GM12878 (cell line): ENCODE data around the gene HLA-DRA. TPM values are rescaled to one million over a fixed set of nuclear protein-coding genes. Genes with fewer than 3 reads are reported as not detected.

ENCODE experiments used
- ATAC-seq: fragments of 200-7000 bp; cut with Tn5 transposase; 3 replicates; pipeline ENCODE4 v1.9.1; 2020; ENCODE audit warnings: mild to moderate bottlenecking, moderate library complexity
- BruUV-seq: library from RNA; stranded (reverse); fragments of 400-500 nt; replicated peaks from 2 replicates; lab custom pipeline; 2021; lab: Mats Ljungman, UMichigan
- CTCF ChIA-PET: fragments of 300-600 bp; sonication (Branson Sonifier 250); formaldehyde crosslinking; extraction: SDS; loops from one replicate; lab custom pipeline; 2021; ENCODE audit warnings: inconsistent platforms; lab: Yijun Ruan, JAX
- POLR2A ChIA-PET: fragments of 350-600 bp; formaldehyde crosslinking; extraction: SDS; loops from one replicate; lab custom pipeline; 2021; ENCODE audit warnings: inconsistent platforms; lab: Charles Lee
- RAD21 ChIA-PET: fragments of 300-600 bp; sonication (Branson Sonifier 250); formaldehyde crosslinking; loops from one replicate; lab custom pipeline; 2023; ENCODE audit warnings: antibody characterized with exemption; ENCODE audit not compliant: unreplicated experiment; lab: Charles Lee
- SMC1A ChIA-PET: fragments of 300-600 bp; sonication (Branson Sonifier 250); formaldehyde crosslinking; loops from one replicate; lab custom pipeline; 2023; ENCODE audit not compliant: unreplicated experiment, uncharacterized antibody; lab: Charles Lee
- DNase-seq: peaks from one replicate; pipeline ENCODE4 v3.0.0-alpha.2; 2011; ENCODE audit warnings: low read depth, low spot score
- FAIRE-seq: peaks from 3 replicates; lab custom pipeline; 2011; peaks lifted over from hg19 to GRCh38; lab: Jason Lieb, UNC
- H2AFZ ChIP-seq: 2 replicates; pipeline ENCODE4 v1.6.0; 2011; ENCODE audit warnings: low read depth, low read length, control low read depth; ENCODE audit not compliant: control insufficient read depth
- H3K27ac ChIP-seq: 2 replicates; pipeline ENCODE4 v1.5.1; 2011; ENCODE audit warnings: control low read depth; ENCODE audit not compliant: control insufficient read depth, insufficient read depth
- H3K27me3 ChIP-seq, 2 experiments: replicated peaks in 1 of 2; 2 replicates each; pipeline versions ENCODE4 v1.6.0 to v1.6.1; 2011; ENCODE audit warnings: low read length in 1 of 2; ENCODE audit not compliant: control insufficient read depth in 2 of 2, insufficient read depth in 2 of 2
- H3K36me3 ChIP-seq, 2 experiments: 2 replicates each; pipeline ENCODE4 v1.5.1; 2011; ENCODE audit warnings: low read length in 1 of 2; ENCODE audit not compliant: control insufficient read depth in 2 of 2, insufficient read depth in 2 of 2
- H3K4me1 ChIP-seq: 2 replicates; pipeline ENCODE4 v1.6.1; 2011; ENCODE audit warnings: mild to moderate bottlenecking, low read length, moderate library complexity, mixed read lengths; ENCODE audit not compliant: control insufficient read depth, insufficient read depth
- H3K4me2 ChIP-seq: 2 replicates; pipeline ENCODE4 v1.6.0; 2011; ENCODE audit warnings: control low read depth; ENCODE audit not compliant: control insufficient read depth, insufficient read depth
- H3K4me3 ChIP-seq: fragments of 200-600 bp; sonication (generic); 2 replicates; pipeline ENCODE4 v1.5.1; 2016
- H3K79me2 ChIP-seq: 2 replicates; pipeline ENCODE4 v1.6.0; 2011; ENCODE audit warnings: low read length; ENCODE audit not compliant: control insufficient read depth, insufficient read depth
- H3K9ac ChIP-seq: 2 replicates; pipeline ENCODE4 v1.8.0; 2011; ENCODE audit warnings: low read length, control low read depth, mixed read lengths; ENCODE audit not compliant: control insufficient read depth, insufficient read depth
- H3K9me3 ChIP-seq: replicated peaks from 3 replicates; pipeline ENCODE4 v1.5.1; 2011; ENCODE audit warnings: mild to moderate bottlenecking, low read length; ENCODE audit not compliant: control insufficient read depth, insufficient read depth
- H4K20me1 ChIP-seq: 2 replicates; pipeline ENCODE4 v1.6.0; 2011; ENCODE audit not compliant: control insufficient read depth, insufficient read depth
- CBFB ChIP-seq: IDR thresholded peaks from 2 replicates; pipeline ENCODE4 v1.6.1; 2016; ENCODE audit warnings: antibody characterized with exemption, low read depth
- IKZF2 ChIP-seq, 2 experiments: fragments of 450-650 bp; IDR thresholded peaks; 2 replicates each; pipeline ENCODE4 v1.6.1; 2017; ENCODE audit warnings: mild to moderate bottlenecking in 2 of 2, moderate library complexity in 2 of 2
- NFYB ChIP-seq: IDR thresholded peaks from 2 replicates; pipeline ENCODE4 v1.6.1; 2011; ENCODE audit warnings: low read depth, mild to moderate bottlenecking, low read length, improper control_type of control experiment, moderate library complexity; ENCODE audit not compliant: insufficient read depth
- POLR2AphosphoS2 ChIP-seq: IDR thresholded peaks from 2 replicates; pipeline ENCODE4 v1.6.1; 2011; ENCODE audit warnings: low read depth, mild to moderate bottlenecking, low read length, improper control_type of control experiment, moderate library complexity
- RBBP5 ChIP-seq: fragments of 200-600 bp; sonication (generic); conservative IDR thresholded peaks from 2 replicates; pipeline ENCODE4 v1.6.1; 2016
- ZNF622 ChIP-seq: fragments of 450-650 bp; IDR thresholded peaks from 2 replicates; pipeline ENCODE4 v1.6.1; 2017; ENCODE audit warnings: mild to moderate bottlenecking, inconsistent platforms
- WGBS: methylation state at CpG from one replicate; pipeline ENCODE4 v1.1.6; 2016; ENCODE audit warnings: low lambda C conversion rate; ENCODE audit not compliant: insufficient replicate concordance, insufficient coverage; ENCODE audit errors: missing lambda C conversion rate; 5-methylcytosine and 5-hydroxymethylcytosine counted together
- in situ Hi-C: fragments of 300-500 bp; cut with MboI; formaldehyde crosslinking; loops from 9 replicates; pipeline ENCODE4 v1.14.3; 2018; ENCODE audit warnings: mixed read lengths
- intact Hi-C: fragments of 100-400 bp; cut with micrococcal nuclease; formaldehyde crosslinking; loops from one replicate; pipeline ENCODE4 v1.14.2; 2022; ENCODE audit not compliant: unreplicated experiment
- polyA plus RNA-seq, 11 experiments: library from polyadenylated mRNA; depleted of rRNA in 4 of 11; unstranded in 6 of 11; stranded (reverse) in 5 of 11; fragments of >200 nt; fragmentation: Nextera tagmentation in 4 of 11; fragmentation: Illumina TruSeq in 1 of 11; extraction: Ambion mirVana in 4 of 11; extraction: Trizol in 1 of 11; gene quantifications; 1 replicate in 1 of 11; 2 replicates in 10 of 11; pipeline versions ENCODE4 v1.2.1 to v1.2.3, GENCODE V29; 2011 to 2016; ENCODE audit warnings: inconsistent platforms in 2 of 11, missing spikeins in 2 of 11, low read depth in 1 of 11
- total RNA-seq, 4 experiments: library from RNA; depleted of rRNA in 3 of 4; stranded (reverse); fragments of >200 nt in 3 of 4; fragmentation: Illumina TruSeq in 1 of 4; extraction: Trizol in 1 of 4; gene quantifications; 2 replicates each; pipeline versions ENCODE4 v1.2.1 to v1.2.3, GENCODE V29; 2013 to 2021
- TF ChIP-seq, protein P1 (sequence below): fragments of 450-650 bp; formaldehyde crosslinking; IDR thresholded peaks from 2 replicates; pipeline ENCODE4 v1.5.0; 2022; ENCODE audit warnings: mild to moderate bottlenecking, missing genetic modification characterization
- TF ChIP-seq, protein P2 (sequence below): fragments of 450-650 bp; formaldehyde crosslinking; IDR thresholded peaks from 2 replicates; pipeline ENCODE4 v1.4.0; 2020; ENCODE audit warnings: mild to moderate bottlenecking, moderate library complexity
- TF ChIP-seq, protein P3 (sequence below): IDR thresholded peaks from 2 replicates; pipeline ENCODE4 v1.6.1; 2011; ENCODE audit warnings: low read depth, low read length, improper control_type of control experiment, borderline replicate concordance

HLA-DRA gene
- total and polyA plus RNA-seq, 10 of the 15 experiments (the other 5 are each of a cell fraction or from before 2014, with no cell fraction given) = 2,040 to 7,093 (median 2,859) TPM

DNA sequence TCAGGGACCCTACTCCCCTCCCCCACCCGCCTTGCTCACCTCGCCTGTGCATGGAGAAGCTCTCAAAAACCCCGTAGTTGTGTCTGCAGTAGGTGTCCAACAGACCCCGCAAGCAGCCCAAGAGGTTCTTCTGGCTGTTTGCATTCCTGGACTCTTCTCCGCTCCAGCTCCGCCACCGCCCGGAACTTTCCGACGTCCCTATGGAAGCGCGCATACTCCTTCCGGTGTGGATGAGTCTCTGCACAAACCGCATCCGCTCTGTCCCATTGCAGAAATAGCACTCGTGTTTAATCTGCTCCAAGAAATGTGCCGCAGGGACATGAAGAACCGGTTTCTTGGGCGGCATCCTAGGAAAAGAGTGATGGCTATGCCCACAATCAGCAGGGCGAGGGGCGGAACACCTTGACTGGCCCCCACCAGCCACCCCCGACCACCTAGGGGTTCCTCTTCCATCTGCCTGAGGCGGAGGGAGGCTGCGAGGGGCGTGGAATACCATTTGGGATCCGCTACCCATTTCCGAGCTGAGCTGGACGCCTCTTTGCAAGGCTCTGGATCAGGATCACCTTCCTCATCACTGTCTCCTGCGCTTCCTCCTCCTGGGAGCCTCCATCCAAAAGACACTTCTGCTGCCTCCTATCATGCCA, 20.2 kb downstream of the HLA-DRA start:
- no peak for FAIRE-seq
- H3K9ac ChIP-seq = no peak overlapping the region
- peak overlapping the region; percentile 11 for H3K4me2 ChIP-seq
- H3K36me3 ChIP-seq = no peaks in the 10 kb centered on the region
- H3K27me3 ChIP-seq = no peaks in the 10 kb centered on the region
- peak overlapping the region; percentile 61; the same call in 1 of the 2 replicates for H2AFZ ChIP-seq
- BruUV-seq = no TSS peak
- in situ Hi-C loops (no loop called here), intact Hi-C loops (no loop called here)
- H3K9me3 ChIP-seq = no peaks in the 10 kb centered on the region; the same call in 1 of the 3 replicates
- whole genome bisulfite sequencing = 21% methylated on average over 29 of the region's 29 CpGs
- H4K20me1 ChIP-seq = no peaks in the 10 kb centered on the region
- no peak for DNase-seq
- H3K4me1 ChIP-seq = peaks cover 6% of the 10 kb centered on the region
- peak overlapping the region; percentile 21; the same call in 1 of the 2 replicates for H3K4me3 ChIP-seq
- no peak overlapping the region for H3K27ac ChIP-seq
- POLR2A ChIA-PET = interaction anchor here (1.0 to 6.4 kb wide), 7 partner anchors 13 to 176 kb away, joined by 3 to 64 read pairs (median 3); no protein-coding TSS in a partner anchor
- RAD21 ChIA-PET = interaction anchor here (0.8 to 3.8 kb wide), 12 partner anchors 13 to 394 kb away, joined by 3 to 23 read pairs (median 4); partner anchors contain the start of genes HLA-DQB1, HLA-DRA, PSMB9 and TAP1
- SMC1A ChIA-PET = interaction anchor here (0.6 to 4.6 kb wide), 13 partner anchors 12 to 242 kb away, joined by 3 to 27 read pairs (median 4); partner anchors contain the start of genes HLA-DQA1 and HLA-DRA
- H3K79me2 ChIP-seq = no peaks in the 10 kb centered on the region
- ATAC-seq = no peak
- CTCF ChIA-PET = interaction anchor here (0.6 to 5.5 kb wide), 18 partner anchors 10 to 326 kb away, joined by 3 to 47 read pairs (median 4); no protein-coding TSS in a partner anchor
- TF ChIP-seq, protein P1, sequence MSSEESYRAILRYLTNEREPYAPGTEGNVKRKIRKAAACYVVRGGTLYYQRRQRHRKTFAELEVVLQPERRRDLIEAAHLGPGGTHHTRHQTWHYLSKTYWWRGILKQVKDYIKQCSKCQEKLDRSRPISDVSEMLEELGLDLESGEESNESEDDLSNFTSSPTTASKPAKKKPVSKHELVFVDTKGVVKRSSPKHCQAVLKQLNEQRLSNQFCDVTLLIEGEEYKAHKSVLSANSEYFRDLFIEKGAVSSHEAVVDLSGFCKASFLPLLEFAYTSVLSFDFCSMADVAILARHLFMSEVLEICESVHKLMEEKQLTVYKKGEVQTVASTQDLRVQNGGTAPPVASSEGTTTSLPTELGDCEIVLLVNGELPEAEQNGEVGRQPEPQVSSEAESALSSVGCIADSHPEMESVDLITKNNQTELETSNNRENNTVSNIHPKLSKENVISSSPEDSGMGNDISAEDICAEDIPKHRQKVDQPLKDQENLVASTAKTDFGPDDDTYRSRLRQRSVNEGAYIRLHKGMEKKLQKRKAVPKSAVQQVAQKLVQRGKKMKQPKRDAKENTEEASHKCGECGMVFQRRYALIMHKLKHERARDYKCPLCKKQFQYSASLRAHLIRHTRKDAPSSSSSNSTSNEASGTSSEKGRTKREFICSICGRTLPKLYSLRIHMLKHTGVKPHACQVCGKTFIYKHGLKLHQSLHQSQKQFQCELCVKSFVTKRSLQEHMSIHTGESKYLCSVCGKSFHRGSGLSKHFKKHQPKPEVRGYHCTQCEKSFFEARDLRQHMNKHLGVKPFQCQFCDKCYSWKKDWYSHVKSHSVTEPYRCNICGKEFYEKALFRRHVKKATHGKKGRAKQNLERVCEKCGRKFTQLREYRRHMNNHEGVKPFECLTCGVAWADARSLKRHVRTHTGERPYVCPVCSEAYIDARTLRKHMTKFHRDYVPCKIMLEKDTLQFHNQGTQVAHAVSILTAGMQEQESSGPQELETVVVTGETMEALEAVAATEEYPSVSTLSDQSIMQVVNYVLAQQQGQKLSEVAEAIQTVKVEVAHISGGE (CRISPR knock-in tag) = 0 out of 2 replicates have a peak, but pooled peaks have one; percentile 42
- TF ChIP-seq ZNF622 (no peak), RBBP5 (no peak), NFYB (no peak), CBFB (no peak), IKZF2 (IDR thresholded peaks at IDR 0.05) (peak; percentile 35 to 57; a peak in 2 of 4 replicates), POLR2AphosphoS2 (no peak)
- TF ChIP-seq, protein P2, sequence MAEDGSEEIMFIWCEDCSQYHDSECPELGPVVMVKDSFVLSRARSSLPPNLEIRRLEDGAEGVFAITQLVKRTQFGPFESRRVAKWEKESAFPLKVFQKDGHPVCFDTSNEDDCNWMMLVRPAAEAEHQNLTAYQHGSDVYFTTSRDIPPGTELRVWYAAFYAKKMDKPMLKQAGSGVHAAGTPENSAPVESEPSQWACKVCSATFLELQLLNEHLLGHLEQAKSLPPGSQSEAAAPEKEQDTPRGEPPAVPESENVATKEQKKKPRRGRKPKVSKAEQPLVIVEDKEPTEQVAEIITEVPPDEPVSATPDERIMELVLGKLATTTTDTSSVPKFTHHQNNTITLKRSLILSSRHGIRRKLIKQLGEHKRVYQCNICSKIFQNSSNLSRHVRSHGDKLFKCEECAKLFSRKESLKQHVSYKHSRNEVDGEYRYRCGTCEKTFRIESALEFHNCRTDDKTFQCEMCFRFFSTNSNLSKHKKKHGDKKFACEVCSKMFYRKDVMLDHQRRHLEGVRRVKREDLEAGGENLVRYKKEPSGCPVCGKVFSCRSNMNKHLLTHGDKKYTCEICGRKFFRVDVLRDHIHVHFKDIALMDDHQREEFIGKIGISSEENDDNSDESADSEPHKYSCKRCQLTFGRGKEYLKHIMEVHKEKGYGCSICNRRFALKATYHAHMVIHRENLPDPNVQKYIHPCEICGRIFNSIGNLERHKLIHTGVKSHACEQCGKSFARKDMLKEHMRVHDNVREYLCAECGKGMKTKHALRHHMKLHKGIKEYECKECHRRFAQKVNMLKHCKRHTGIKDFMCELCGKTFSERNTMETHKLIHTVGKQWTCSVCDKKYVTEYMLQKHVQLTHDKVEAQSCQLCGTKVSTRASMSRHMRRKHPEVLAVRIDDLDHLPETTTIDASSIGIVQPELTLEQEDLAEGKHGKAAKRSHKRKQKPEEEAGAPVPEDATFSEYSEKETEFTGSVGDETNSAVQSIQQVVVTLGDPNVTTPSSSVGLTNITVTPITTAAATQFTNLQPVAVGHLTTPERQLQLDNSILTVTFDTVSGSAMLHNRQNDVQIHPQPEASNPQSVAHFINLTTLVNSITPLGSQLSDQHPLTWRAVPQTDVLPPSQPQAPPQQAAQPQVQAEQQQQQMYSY (CRISPR knock-in tag) = no peak
- TF ChIP-seq, protein P3, sequence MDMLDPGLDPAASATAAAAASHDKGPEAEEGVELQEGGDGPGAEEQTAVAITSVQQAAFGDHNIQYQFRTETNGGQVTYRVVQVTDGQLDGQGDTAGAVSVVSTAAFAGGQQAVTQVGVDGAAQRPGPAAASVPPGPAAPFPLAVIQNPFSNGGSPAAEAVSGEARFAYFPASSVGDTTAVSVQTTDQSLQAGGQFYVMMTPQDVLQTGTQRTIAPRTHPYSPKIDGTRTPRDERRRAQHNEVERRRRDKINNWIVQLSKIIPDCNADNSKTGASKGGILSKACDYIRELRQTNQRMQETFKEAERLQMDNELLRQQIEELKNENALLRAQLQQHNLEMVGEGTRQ = no peak
